ENCODE results near the gene LHPP.
"Not testable (repeated sequence)": the region's sequence is repeated elsewhere in the genome, so short reads cannot be mapped to it uniquely, and the experiment has no call there.

Gene LHPP

GRCh38 chr10:124436191-124436638 lies 25.4 kb upstream of the LHPP start:
- peaks cover 41% of the 10 kb centered on the region for H3K27me3 ChIP-seq
- H3K36me3 ChIP-seq: no peaks in the 10 kb centered on the region
- H3K4me1 ChIP-seq (ENCODE audit: control insufficient read depth in 1 of 2, insufficient read depth in 1 of 2, low read depth in 1 of 2, low read length in 1 of 2): no peaks in the 10 kb centered on the region
- H3K4me3 ChIP-seq (ENCODE audit: low read depth in 1 of 2, low read length in 1 of 2): no peak overlapping the region
- no peaks in the 10 kb centered on the region for H3K9me3 ChIP-seq
- TF ChIP-seq, protein P1, sequence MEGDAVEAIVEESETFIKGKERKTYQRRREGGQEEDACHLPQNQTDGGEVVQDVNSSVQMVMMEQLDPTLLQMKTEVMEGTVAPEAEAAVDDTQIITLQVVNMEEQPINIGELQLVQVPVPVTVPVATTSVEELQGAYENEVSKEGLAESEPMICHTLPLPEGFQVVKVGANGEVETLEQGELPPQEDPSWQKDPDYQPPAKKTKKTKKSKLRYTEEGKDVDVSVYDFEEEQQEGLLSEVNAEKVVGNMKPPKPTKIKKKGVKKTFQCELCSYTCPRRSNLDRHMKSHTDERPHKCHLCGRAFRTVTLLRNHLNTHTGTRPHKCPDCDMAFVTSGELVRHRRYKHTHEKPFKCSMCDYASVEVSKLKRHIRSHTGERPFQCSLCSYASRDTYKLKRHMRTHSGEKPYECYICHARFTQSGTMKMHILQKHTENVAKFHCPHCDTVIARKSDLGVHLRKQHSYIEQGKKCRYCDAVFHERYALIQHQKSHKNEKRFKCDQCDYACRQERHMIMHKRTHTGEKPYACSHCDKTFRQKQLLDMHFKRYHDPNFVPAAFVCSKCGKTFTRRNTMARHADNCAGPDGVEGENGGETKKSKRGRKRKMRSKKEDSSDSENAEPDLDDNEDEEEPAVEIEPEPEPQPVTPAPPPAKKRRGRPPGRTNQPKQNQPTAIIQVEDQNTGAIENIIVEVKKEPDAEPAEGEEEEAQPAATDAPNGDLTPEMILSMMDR (IDR thresholded peaks at IDR 0.05): no peak
- no peak overlapping the region for H3K27ac ChIP-seq

GRCh38 chr10:124441694-124442093 lies 19.9 kb upstream of the LHPP start:
- H3K9me3 ChIP-seq; H3K27ac ChIP-seq; H3K36me3 ChIP-seq; H3K4me3 ChIP-seq (ENCODE audit: low read depth in 1 of 2, low read length in 1 of 2); H3K4me1 ChIP-seq (ENCODE audit: control insufficient read depth in 1 of 2, insufficient read depth in 1 of 2, low read depth in 1 of 2, low read length in 1 of 2): not testable (repeated sequence)
- H3K27me3 ChIP-seq: peaks cover 66% of the 10 kb centered on the region

- Histone ChIP-seq H3K9me3 (no peaks in the 10 kb centered on the region), H3K27ac (no peak overlapping the region), H3K4me3 (ENCODE audit: low read depth in 1 of 2, low read length in 1 of 2) (no peak overlapping the region), H3K4me1 (ENCODE audit: control insufficient read depth in 1 of 2, insufficient read depth in 1 of 2, low read depth in 1 of 2, low read length in 1 of 2) (no peaks in the 10 kb centered on the region), H3K27me3 (peaks cover 99% of the 10 kb centered on the region), H3K36me3 (no peaks in the 10 kb centered on the region)
- TF ChIP-seq, protein P1 (IDR thresholded peaks at IDR 0.05): no peak
Measured at GRCh38 chr10:124446830-124447750, 14.5 kb upstream of the LHPP start.

- no peak overlapping the region for H3K4me3 ChIP-seq (ENCODE audit: low read depth in 1 of 2, low read length in 1 of 2)
- H3K9me3 ChIP-seq: no peaks in the 10 kb centered on the region
- peaks cover 99% of the 10 kb centered on the region for H3K27me3 ChIP-seq
- no peaks in the 10 kb centered on the region for H3K36me3 ChIP-seq
- TF ChIP-seq, protein P1 (IDR thresholded peaks at IDR 0.05): no peak
- H3K27ac ChIP-seq: no peak overlapping the region
- no peaks in the 10 kb centered on the region for H3K4me1 ChIP-seq (ENCODE audit: control insufficient read depth in 1 of 2, insufficient read depth in 1 of 2, low read depth in 1 of 2, low read length in 1 of 2)
Measured at GRCh38 chr10:124447751-124448466, 13.7 kb upstream of the LHPP start.

- H3K27ac ChIP-seq: no peak overlapping the region
- H3K27me3 ChIP-seq: peaks cover 100% of the 10 kb centered on the region
- no peaks in the 10 kb centered on the region for H3K9me3 ChIP-seq
- no peaks in the 10 kb centered on the region for H3K4me1 ChIP-seq (ENCODE audit: control insufficient read depth in 1 of 2, insufficient read depth in 1 of 2, low read depth in 1 of 2, low read length in 1 of 2)
- H3K36me3 ChIP-seq: no peaks in the 10 kb centered on the region
- H3K4me3 ChIP-seq (ENCODE audit: low read depth in 1 of 2, low read length in 1 of 2): no peak overlapping the region
- TF ChIP-seq, protein P1 (IDR thresholded peaks at IDR 0.05): no peak
Measured at GRCh38 chr10:124448696-124449169, 12.9 kb upstream of the LHPP start.
